GM21390 (cell line): ENCODE data around the gene SCRN2.

Experiments
- ATAC-seq: cut with Tn5 transposase; IDR thresholded peaks from one replicate; pipeline ENCODE4 v1.9.1; 2021; ENCODE audit not compliant: unreplicated experiment

SCRN2 gene

GRCh38 chr17:47872019-47872650 is 31.1 kb upstream of the SCRN2 start:
- ATAC-seq: no peak

- no peak for ATAC-seq
Measured at GRCh38 chr17:47871048-47871447, 30.0 kb upstream of the SCRN2 start.

DNA sequence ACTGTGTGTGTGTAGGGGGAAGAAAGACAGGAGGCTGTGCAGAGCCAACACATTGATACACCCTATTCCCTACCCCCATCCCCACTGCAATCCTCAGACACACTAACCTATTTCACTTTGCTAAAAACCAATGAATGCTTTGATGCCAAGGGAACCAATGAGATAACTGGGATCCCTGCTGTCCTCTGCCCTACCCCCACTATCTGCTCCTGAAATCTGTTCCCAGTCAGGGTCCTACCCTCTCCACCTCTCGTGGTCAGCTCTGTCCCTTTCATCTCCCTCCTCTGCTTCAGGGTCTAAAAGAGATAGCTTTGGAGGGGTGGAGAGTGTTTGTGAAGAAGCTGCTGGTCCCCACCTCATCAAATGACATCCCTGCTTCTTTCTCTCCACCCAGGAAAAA is 29.0 kb upstream of the SCRN2 start:
- ATAC-seq: no peak

GRCh38 chr17:47869114-47869513 is 28.0 kb upstream of the SCRN2 start:
- ATAC-seq: no peak

DNA sequence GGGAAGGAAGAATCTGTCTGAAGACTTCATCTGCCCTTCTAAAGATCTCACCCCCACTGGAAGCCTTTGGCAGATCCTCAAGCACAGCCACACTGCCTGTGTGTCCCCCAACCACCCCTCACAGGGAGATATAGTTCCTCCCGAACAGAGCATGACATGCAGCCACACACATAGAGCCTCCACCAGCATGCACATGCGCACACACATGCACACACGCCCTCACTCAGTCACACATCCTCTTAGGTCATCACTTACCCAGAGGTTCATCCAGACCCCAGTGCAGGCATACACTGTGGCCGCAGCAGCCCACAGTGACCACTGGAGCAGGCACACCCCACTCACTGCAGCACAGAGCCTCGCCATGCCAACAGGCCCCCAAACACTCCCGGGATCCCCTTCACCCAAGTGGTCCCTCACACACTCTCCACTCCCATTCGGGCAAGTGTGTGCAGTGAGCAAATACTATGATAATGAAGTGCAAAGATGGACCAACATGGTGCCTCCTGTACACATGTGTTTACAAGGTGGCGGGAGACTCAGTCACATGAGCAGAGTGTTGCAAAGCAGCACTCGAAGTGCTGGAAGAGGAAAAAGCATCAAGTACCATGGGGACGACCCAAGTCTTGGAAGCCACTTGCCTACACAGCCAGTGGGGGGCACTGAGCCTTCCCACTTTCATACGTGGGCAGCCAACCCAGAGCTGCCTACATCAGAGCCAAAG is 26.9 kb upstream of the SCRN2 start:
- ATAC-seq: no peak

DNA sequence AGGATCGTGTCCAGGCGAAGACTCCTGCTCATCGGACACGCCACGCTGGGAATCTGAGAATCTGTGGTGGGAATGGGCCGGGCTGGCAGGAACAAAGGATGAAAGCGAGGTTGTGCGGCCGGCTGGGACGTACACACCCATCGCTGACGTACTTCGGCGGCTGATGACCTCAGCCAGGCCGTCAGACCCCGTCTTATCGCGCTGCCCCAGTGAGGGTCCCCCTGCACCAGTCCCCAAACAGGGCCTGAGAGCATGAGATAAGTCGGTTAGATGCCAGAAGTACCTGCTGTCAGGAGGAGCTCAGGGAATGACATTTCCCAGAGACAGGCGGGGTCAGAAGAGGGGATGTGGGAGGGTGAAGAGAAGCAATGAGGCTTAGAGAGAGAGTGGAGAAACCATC is 25.9 kb upstream of the SCRN2 start:
- ATAC-seq: no peak

- ATAC-seq: no peak
Measured at GRCh38 chr17:47864791-47865216, 23.7 kb upstream of the SCRN2 start.

GRCh38 chr17:47862621-47863440 is 21.8 kb upstream of the SCRN2 start:
- no peak for ATAC-seq

GRCh38 chr17:47860386-47860785 is 19.3 kb upstream of the SCRN2 start:
- ATAC-seq: no peak

GRCh38 chr17:47857551-47858455 is 16.7 kb upstream of the SCRN2 start:
- ATAC-seq: no peak

DNA sequence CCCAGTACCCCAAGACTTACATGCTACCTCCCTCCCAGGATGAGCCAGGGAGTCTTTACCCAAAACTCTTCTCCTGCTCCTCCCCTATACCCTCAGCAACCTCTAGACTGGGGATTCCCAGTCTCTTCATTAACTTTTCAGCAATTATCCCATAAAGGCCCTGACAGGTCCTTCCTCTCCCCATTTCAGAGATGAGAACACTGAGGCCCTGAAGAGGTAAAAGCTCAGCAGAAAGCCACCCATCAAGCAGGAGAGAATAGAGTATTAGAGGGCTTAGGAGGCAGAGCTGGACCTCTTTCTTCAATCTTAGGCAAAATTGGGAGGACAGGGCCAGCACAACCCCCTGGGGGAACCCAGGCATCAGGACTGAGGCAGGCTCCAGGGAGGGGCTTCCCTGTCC is 15.8 kb upstream of the SCRN2 start:
- no peak for ATAC-seq

DNA sequence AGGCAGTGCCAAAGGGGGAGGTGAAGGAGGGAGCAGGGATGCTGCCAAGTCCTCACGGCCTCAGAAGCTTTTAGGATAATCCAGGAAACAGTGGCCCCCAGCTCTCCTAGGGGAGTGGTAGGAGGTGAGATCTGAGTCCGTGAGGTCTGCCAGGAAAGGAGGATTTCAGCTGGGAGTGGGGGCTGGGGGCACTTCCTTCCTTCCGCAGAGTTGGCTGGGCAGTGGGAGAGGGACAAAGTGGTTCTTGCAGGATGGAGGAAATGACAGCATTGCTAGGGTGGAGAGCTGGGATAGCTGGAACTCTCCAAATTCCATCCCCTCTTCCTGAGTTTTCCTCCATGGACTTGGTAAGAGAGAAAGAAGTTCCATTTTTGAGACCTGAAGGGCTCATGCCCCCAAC is 14.7 kb upstream of the SCRN2 start:
- no peak for ATAC-seq

DNA sequence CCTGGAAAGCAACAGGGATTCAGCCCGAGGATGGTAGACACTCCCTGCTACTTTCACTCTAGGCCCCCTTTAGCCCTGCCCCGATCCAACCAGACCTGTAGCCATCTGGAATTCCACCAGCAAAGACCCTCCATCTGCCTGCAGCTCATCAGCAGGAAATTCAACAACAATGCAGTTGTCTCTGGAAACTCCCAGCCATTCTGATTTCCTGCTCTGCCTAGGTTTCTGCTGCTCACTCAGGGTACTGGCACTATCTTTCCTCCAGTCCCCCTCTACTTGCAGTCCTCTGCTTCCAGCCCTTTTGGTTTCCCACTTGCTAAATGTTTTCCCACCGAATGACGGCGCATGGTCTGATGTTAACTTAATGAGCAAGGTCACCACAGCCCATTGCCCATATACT is 12.5 kb upstream of the SCRN2 start:
- ATAC-seq: no peak

DNA sequence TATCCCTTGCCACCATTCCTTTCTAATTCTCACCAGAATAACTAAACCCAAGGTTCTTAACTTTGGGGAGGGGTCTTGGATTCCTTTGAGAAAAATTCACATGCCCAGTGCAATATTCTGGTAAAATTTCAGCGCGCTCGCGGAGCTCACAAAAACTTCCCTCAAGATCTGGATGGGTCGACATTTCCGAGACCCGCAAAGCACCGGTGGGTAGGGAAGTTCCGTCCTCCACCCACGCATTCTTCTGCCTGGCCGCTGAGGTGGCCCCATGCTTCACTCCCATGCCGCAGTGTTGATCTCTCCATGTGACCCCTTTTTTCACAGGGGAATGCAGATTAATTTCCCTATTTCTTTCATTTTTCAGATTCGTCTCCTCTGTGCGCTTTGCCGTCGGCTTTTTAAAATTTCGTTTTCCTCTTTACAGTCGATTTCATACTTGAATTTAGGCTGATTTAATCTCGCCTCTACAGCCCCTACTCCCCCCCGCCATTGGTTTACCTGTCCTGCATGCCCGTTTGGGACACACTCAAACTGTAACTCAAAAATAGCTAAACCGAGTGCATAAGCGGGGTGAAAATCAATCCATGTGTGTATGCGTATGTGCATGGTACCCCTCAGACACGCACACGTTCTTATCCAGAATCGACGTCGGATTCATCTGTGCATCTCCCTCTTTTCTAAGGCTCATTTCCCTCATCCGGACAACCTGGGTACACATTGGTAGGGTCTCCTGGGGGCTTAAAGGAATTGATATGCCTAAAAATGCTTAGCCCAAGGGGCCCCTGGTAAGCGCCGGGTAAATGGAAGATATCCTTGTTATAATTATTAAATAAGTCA is 11.3 kb upstream of the SCRN2 start:
- ATAC-seq: no peak

GRCh38 chr17:47851764-47852112 is 10.7 kb upstream of the SCRN2 start:
- no peak for ATAC-seq

DNA sequence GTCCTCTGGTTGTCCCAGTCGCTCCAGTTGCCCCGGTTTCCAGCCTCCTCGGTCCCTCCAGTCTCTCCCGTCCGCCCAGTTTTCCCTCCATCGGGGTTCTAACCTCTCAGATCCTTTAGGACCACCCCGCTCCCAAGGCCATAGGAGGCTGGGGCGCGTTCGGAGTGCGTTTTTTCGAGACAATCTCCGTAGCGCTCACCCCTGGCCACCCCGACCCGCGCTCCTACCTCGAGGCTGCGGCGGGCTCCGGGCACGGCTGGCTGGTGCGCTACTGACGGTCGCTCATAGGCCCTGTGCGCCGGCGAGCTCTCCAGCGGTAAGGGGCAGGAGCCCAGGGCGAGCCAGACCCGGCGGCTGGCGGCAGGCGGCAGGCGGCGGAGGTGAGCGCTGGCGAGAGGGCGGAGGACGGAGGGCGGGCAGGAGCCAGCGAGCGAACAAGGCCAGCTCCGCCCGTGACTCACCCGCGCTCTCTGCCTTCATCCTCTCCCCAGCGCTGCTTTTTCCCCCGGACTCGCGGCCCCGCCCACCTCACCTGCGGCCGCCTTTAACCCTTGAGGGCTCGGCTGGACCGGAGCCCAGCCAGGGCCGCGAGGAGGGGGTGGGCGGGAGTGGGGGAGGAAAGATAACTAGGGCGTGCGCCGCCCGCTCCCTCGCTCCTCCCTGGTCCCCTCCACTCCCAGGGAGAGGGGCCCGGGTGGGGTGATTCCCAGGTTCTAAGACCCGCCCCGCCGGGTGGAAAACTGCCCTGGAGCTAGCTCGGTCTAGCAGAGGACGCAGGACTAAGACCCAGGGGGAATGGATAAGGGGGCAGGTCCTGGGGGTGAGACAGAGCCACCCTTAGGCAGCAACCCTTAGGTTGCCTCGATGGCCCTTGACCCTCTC is 9.9 kb upstream of the SCRN2 start, which contains the start of gene SP6:
TSS of gene SP6 (minus strand) at position 472 of the 882 bp plus-strand sequence. CDS start 2,734 bp downstream, outside the sequence.
- ATAC-seq: no peak

DNA sequence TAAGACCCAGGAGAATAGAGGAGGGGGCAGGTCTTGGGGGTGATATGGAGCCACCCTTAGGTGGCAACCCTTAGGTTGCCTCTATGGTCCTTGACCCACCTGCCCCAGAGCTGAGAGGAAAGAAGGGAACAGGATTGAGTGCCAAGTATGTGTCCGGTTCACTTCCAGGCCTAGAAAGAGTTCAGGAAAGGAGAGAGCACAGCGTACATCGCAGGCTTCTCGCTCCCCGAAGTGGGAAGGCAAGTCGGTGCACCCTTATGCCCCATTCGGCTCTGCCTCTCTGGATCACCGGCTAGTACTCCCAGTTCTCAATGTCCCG is 9.3 kb upstream of the SCRN2 start:
- no peak for ATAC-seq

DNA sequence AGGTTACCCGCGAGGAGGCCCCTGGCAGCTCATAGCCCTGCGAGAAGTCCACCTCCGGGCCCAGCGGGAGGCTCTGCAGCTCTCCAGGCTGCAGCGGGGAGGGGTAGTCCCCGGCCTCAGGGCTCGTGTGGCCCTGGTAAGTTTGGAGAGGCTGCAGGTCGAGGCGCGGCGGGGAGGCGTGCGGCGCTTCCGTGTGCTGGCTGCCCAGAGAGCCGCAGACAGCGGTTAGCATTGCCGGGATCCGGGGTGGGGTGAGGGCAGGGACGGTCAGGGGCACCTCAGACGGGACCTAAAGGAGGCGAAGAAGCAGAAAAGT is 7.1 kb upstream of the SCRN2 start:
- ATAC-seq: no peak
